K562 (cell line): Measurements from ENCODE around the gene YES1. TPM values are rescaled to one million over a fixed set of nuclear protein-coding genes. Genes with fewer than 3 reads are reported as not detected.

Experiments
- BRF1 ChIP-seq: IDR thresholded peaks from 3 replicates; pipeline ENCODE4 v1.6.1; 2011; ENCODE audit warnings: borderline replicate concordance, mild to moderate bottlenecking; ENCODE audit not compliant: insufficient read length; ENCODE audit errors: extremely low read depth
- CEBPG ChIP-seq, 3 experiments: fragments of 200-800 bp in 1 of 3; sonication (Bioruptor generic) in 1 of 3; sonication (generic) in 1 of 3; formaldehyde crosslinking in 1 of 3; IDR thresholded peaks in 2 of 3; conservative IDR thresholded peaks in 1 of 3; 2 replicates each; pipeline versions ENCODE4 v1.6.1 to v1.8.0; 2016 to 2022; ENCODE audit warnings: missing compliant biosample characterization in 2 of 3, missing genetic modification characterization in 2 of 3, mild to moderate bottlenecking in 1 of 3, missing genetic modification reagents in 1 of 3
- E2F3 ChIP-seq: fragments of 250-450 bp; sonication (Bioruptor Pico); IDR thresholded peaks from 2 replicates; pipeline ENCODE4 v1.4.0; 2020; ENCODE audit warnings: mild to moderate bottlenecking
- HDAC6 ChIP-seq: IDR thresholded peaks from 2 replicates; pipeline ENCODE4 v1.6.1; 2012; ENCODE audit warnings: low read depth, mild to moderate bottlenecking, control low read depth, inconsistent platforms, low read length, moderate library complexity
- IRF2 ChIP-seq: sonication (generic); formaldehyde crosslinking; IDR thresholded peaks from 2 replicates; pipeline ENCODE4 v1.8.1; 2022; ENCODE audit warnings: mild to moderate bottlenecking, missing genetic modification reagents
- SIN3A ChIP-seq, 2 experiments: fragments of 150-350 bp in 1 of 2; IDR thresholded peaks; 2 replicates each; pipeline ENCODE4 v1.6.1; 2011 to 2016; ENCODE audit warnings: borderline replicate concordance in 2 of 2, low read depth in 2 of 2, low read length in 2 of 2, mild to moderate bottlenecking in 2 of 2, moderate library complexity in 2 of 2; ENCODE audit not compliant: control insufficient read depth in 1 of 2
- SIRT6 ChIP-seq: IDR thresholded peaks from one replicate; pipeline ENCODE4 v1.6.1; 2012; ENCODE audit warnings: low read depth, mild to moderate bottlenecking, control low read depth, inconsistent platforms, low read length, moderate library complexity
- TFAM ChIP-seq: fragments of 250-450 bp; sonication (Bioruptor Pico); conservative IDR thresholded peaks from 2 replicates; pipeline ENCODE4 v1.5.0; 2021; ENCODE audit warnings: mild to moderate bottlenecking, moderate library complexity
- ZFX ChIP-seq: sonication (generic); formaldehyde crosslinking; IDR thresholded peaks from 2 replicates; pipeline ENCODE4 v1.8.0; 2022; ENCODE audit warnings: mild to moderate bottlenecking, missing genetic modification reagents, moderate library complexity
- ZKSCAN8 ChIP-seq: fragments of 200-800 bp; sonication (Bioruptor generic); IDR thresholded peaks from 2 replicates; pipeline ENCODE4 v1.6.1; 2016; ENCODE audit warnings: missing genetic modification characterization, missing compliant biosample characterization
- polyA plus RNA-seq, 8 experiments: library from polyadenylated mRNA; depleted of rRNA in 4 of 8; stranded (reverse) in 5 of 8; unstranded in 3 of 8; fragments of >200 nt; fragmentation: Nextera tagmentation in 2 of 8; fragmentation: Illumina TruSeq in 1 of 8; extraction: Ambion mirVana in 2 of 8; extraction: Trizol in 1 of 8; gene quantifications; 2 replicates each; pipeline versions ENCODE4 v1.2.1 to v1.2.3, GENCODE V29; 2011 to 2014; ENCODE audit warnings: inconsistent platforms in 1 of 8, missing spikeins in 1 of 8
- total RNA-seq, 7 experiments: library from RNA; depleted of rRNA in 6 of 7; stranded (reverse); fragments of >200 nt in 6 of 7; fragmentation: Illumina TruSeq in 2 of 7; extraction: Trizol in 2 of 7; gene quantifications; 2 replicates each; pipeline versions ENCODE4 v1.2.1 to v1.2.3, GENCODE V29; 2011 to 2021; ENCODE audit warnings: low replicate concordance in 1 of 7
- TF ChIP-seq, protein P1 (sequence below): fragments of 450-650 bp; IDR thresholded peaks from 2 replicates; pipeline ENCODE4 v1.6.1; 2018; ENCODE audit warnings: mild to moderate bottlenecking, low read depth; ENCODE audit not compliant: partially characterized antibody
- TF ChIP-seq, protein P2 (sequence below): fragments of 450-650 bp; IDR thresholded peaks from 2 replicates; pipeline ENCODE4 v1.6.1; 2016; ENCODE audit warnings: missing biosample characterization, missing genetic modification characterization
- TF ChIP-seq, protein P3 (sequence below): sonication (generic); formaldehyde crosslinking; IDR thresholded peaks from 2 replicates; pipeline ENCODE4 v1.8.1; 2023; ENCODE audit warnings: mild to moderate bottlenecking, missing genetic modification reagents
- TF ChIP-seq, protein P4 (sequence below): fragments of 250-450 bp; sonication (Bioruptor Pico); IDR thresholded peaks from 2 replicates; pipeline ENCODE4 v1.5.0; 2020; ENCODE audit warnings: mild to moderate bottlenecking, borderline replicate concordance
- TF ChIP-seq, protein P5 (sequence below): fragments of 450-650 bp; formaldehyde crosslinking; IDR thresholded peaks from 2 replicates; pipeline ENCODE4 v1.4.0; 2020; ENCODE audit warnings: mild to moderate bottlenecking, moderate library complexity
- TF ChIP-seq, protein P6 (sequence below), 2 experiments: fragments of 450-650 bp; IDR thresholded peaks; 2 replicates each; pipeline ENCODE4 v1.6.1; 2016

Gene YES1
- total and polyA plus RNA-seq, 9 of the 15 experiments (the other 6 are each of a cell fraction or from before 2014, with no cell fraction given): 37.2 to 115 (median 77.7) TPM

DNA sequence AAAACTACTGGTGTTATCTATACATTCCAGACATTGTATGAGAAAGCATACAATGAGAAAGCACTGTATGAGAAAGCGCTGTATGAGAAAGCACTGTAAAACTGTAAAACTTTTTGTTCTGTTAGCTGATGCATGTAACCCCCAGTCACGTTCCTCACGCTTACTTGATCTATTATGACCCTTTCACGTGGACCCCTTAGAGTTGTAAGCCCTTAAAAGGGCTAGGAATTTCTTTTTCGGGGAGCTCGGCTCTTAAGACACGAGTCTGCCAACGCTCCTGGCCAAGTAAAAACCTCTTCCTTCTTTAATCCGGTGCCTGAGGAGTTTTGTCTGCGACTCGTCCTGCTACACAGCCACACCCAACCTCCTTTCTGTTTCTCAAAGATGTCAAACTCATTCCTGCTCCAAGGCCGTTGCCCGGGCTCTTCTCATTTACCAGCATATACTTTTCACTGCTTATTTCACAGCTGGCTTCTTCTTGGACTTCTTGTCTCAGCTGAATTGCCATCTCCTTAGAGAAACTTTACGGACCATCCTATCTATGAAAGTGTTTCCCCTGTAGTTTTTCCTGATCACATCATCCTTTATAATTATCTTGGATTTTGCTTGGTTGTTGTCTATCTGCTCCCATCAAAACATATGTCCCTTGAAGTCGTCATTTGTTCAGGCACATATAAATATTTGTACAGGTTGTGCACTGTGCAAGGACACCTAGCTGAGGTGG is 29.8 kb upstream of the YES1 start (continued):
- TF ChIP-seq, protein P1, sequence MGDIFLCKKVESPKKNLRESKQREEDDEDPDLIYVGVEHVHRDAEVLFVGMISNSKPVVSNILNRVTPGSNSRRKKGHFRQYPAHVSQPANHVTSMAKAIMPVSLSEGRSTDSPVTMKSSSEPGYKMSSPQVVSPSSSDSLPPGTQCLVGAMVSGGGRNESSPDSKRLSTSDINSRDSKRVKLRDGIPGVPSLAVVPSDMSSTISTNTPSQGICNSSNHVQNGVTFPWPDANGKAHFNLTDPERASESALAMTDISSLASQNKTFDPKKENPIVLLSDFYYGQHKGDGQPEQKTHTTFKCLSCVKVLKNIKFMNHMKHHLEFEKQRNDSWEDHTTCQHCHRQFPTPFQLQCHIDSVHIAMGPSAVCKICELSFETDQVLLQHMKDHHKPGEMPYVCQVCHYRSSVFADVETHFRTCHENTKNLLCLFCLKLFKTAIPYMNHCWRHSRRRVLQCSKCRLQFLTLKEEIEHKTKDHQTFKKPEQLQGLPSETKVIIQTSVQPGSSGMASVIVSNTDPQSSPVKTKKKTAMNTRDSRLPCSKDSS: no peak
- TF ChIP-seq E2F3 (CRISPR knock-in tag) (no peak), ZKSCAN8 (CRISPR knock-in tag) (no peak), CEBPG (CRISPR knock-in tag; IDR thresholded peaks at IDR 0.05) (no peak), CEBPG (tag; conservative IDR thresholded peaks at IDR 0.05 in 1 of 2, IDR thresholded peaks at IDR 0.05 in 1 of 2) (no peak), HDAC6 (no peak), IRF2 (CRISPR knock-in tag) (no peak), BRF1 (no peak), SIN3A (IDR thresholded peaks at IDR 0.05; ENCODE audit: borderline replicate concordance in 2 of 2, control insufficient read depth in 1 of 2, low read depth in 2 of 2, low read length in 2 of 2) (no peak), SIRT6 (no peak), ZFX (CRISPR knock-in tag) (no peak), TFAM (CRISPR knock-in tag) (no peak)
- TF ChIP-seq, protein P2, sequence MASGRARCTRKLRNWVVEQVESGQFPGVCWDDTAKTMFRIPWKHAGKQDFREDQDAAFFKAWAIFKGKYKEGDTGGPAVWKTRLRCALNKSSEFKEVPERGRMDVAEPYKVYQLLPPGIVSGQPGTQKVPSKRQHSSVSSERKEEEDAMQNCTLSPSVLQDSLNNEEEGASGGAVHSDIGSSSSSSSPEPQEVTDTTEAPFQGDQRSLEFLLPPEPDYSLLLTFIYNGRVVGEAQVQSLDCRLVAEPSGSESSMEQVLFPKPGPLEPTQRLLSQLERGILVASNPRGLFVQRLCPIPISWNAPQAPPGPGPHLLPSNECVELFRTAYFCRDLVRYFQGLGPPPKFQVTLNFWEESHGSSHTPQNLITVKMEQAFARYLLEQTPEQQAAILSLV (tag): no peak
- TF ChIP-seq, protein P3, sequence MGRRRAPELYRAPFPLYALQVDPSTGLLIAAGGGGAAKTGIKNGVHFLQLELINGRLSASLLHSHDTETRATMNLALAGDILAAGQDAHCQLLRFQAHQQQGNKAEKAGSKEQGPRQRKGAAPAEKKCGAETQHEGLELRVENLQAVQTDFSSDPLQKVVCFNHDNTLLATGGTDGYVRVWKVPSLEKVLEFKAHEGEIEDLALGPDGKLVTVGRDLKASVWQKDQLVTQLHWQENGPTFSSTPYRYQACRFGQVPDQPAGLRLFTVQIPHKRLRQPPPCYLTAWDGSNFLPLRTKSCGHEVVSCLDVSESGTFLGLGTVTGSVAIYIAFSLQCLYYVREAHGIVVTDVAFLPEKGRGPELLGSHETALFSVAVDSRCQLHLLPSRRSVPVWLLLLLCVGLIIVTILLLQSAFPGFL (CRISPR knock-in tag): no peak
- TF ChIP-seq, protein P4, sequence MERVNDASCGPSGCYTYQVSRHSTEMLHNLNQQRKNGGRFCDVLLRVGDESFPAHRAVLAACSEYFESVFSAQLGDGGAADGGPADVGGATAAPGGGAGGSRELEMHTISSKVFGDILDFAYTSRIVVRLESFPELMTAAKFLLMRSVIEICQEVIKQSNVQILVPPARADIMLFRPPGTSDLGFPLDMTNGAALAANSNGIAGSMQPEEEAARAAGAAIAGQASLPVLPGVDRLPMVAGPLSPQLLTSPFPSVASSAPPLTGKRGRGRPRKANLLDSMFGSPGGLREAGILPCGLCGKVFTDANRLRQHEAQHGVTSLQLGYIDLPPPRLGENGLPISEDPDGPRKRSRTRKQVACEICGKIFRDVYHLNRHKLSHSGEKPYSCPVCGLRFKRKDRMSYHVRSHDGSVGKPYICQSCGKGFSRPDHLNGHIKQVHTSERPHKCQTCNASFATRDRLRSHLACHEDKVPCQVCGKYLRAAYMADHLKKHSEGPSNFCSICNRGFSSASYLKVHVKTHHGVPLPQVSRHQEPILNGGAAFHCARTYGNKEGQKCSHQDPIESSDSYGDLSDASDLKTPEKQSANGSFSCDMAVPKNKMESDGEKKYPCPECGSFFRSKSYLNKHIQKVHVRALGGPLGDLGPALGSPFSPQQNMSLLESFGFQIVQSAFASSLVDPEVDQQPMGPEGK (CRISPR knock-in tag): no peak
- TF ChIP-seq, protein P5, sequence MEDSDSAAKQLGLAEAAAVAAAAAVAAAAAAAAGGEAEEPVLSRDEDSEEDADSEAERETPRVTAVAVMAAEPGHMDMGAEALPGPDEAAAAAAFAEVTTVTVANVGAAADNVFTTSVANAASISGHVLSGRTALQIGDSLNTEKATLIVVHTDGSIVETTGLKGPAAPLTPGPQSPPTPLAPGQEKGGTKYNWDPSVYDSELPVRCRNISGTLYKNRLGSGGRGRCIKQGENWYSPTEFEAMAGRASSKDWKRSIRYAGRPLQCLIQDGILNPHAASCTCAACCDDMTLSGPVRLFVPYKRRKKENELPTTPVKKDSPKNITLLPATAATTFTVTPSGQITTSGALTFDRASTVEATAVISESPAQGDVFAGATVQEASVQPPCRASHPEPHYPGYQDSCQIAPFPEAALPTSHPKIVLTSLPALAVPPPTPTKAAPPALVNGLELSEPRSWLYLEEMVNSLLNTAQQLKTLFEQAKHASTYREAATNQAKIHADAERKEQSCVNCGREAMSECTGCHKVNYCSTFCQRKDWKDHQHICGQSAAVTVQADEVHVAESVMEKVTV (CRISPR knock-in tag): no peak
- TF ChIP-seq, protein P6, sequence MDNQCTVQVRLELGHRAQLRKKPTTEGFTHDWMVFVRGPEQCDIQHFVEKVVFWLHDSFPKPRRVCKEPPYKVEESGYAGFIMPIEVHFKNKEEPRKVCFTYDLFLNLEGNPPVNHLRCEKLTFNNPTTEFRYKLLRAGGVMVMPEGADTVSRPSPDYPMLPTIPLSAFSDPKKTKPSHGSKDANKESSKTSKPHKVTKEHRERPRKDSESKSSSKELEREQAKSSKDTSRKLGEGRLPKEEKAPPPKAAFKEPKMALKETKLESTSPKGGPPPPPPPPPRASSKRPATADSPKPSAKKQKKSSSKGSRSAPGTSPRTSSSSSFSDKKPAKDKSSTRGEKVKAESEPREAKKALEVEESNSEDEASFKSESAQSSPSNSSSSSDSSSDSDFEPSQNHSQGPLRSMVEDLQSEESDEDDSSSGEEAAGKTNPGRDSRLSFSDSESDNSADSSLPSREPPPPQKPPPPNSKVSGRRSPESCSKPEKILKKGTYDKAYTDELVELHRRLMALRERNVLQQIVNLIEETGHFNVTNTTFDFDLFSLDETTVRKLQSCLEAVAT (IDR thresholded peaks at IDR 0.05): no peak
